HEK293T (cell line): ENCODE results near the gene VSIG10.

Experiments used
- CTCF ChIA-PET: fragments of 350-600 bp; formaldehyde crosslinking; extraction: SDS; loops from one replicate; lab custom pipeline; 2021; ENCODE audit warnings: antibody characterized with exemption, inconsistent platforms; lab: Yijun Ruan, JAX
- POLR2A ChIA-PET: fragments of 350-600 bp; formaldehyde crosslinking; extraction: SDS; loops from one replicate; lab custom pipeline; 2020; ENCODE audit warnings: antibody characterized with exemption, inconsistent platforms; lab: Yijun Ruan, JAX
- DNase-seq: peaks from one replicate; pipeline ENCODE4 v3.0.0; 2012; ENCODE audit warnings: mixed read lengths; ENCODE audit errors: extremely low spot score
- ARNT ChIP-seq: fragments of 450-650 bp; IDR thresholded peaks from 2 replicates; pipeline ENCODE4 v1.6.1; 2017; ENCODE audit warnings: mild to moderate bottlenecking
- BHLHE40 ChIP-seq: fragments of 450-650 bp; IDR thresholded peaks from 2 replicates; pipeline ENCODE4 v1.6.1; 2016; ENCODE audit warnings: mild to moderate bottlenecking, moderate library complexity, borderline replicate concordance
- CTBP1 ChIP-seq: fragments of 450-650 bp; IDR thresholded peaks from 2 replicates; pipeline ENCODE4 v1.6.1; 2016; ENCODE audit warnings: borderline replicate concordance
- ELF4 ChIP-seq: fragments of 450-650 bp; IDR thresholded peaks from 2 replicates; pipeline ENCODE4 v1.6.1; 2017; ENCODE audit warnings: antibody characterized with exemption
- FOXA1 ChIP-seq: fragments of 450-650 bp; IDR thresholded peaks from 2 replicates; pipeline ENCODE4 v1.6.1; 2016; ENCODE audit warnings: mild to moderate bottlenecking
- FOXK2 ChIP-seq: fragments of 450-650 bp; IDR thresholded peaks from 2 replicates; pipeline ENCODE4 v1.6.1; 2016; ENCODE audit warnings: mild to moderate bottlenecking
- FOXM1 ChIP-seq: fragments of 450-650 bp; IDR thresholded peaks from 2 replicates; pipeline ENCODE4 v1.6.1; 2017; ENCODE audit warnings: mild to moderate bottlenecking, borderline replicate concordance
- HDGF ChIP-seq: fragments of 450-650 bp; IDR thresholded peaks from 2 replicates; pipeline ENCODE4 v1.6.1; 2017; ENCODE audit warnings: antibody characterized with exemption, borderline replicate concordance
- L3MBTL2 ChIP-seq: fragments of 450-650 bp; conservative IDR thresholded peaks from 2 replicates; pipeline ENCODE4 v1.6.1; 2016; ENCODE audit warnings: mild to moderate bottlenecking
- LEF1 ChIP-seq: fragments of 450-650 bp; IDR thresholded peaks from 2 replicates; pipeline ENCODE4 v1.6.1; 2017; ENCODE audit warnings: mild to moderate bottlenecking, borderline replicate concordance
- NFRKB ChIP-seq: fragments of 450-650 bp; IDR thresholded peaks from 2 replicates; pipeline ENCODE4 v1.6.1; 2016; ENCODE audit warnings: mild to moderate bottlenecking, moderate library complexity
- PKNOX1 ChIP-seq: fragments of 450-650 bp; IDR thresholded peaks from 2 replicates; pipeline ENCODE4 v1.6.1; 2016
- SP1 ChIP-seq: fragments of 450-650 bp; IDR thresholded peaks from 2 replicates; pipeline ENCODE4 v1.6.1; 2017
- SUZ12 ChIP-seq: fragments of 450-650 bp; IDR thresholded peaks from 2 replicates; pipeline ENCODE4 v1.6.1; 2016; ENCODE audit warnings: mild to moderate bottlenecking
- TARDBP ChIP-seq: fragments of 450-650 bp; IDR thresholded peaks from 2 replicates; pipeline ENCODE4 v1.6.1; 2016
- ZNF384 ChIP-seq: fragments of 450-650 bp; IDR thresholded peaks from 2 replicates; pipeline ENCODE4 v1.6.1; 2016

Gene VSIG10

GRCh38 chr12:118065380-118065779 lies 38.4 kb downstream of the VSIG10 start:
- ChIA-PET CTCF (interaction anchor here (1.3 to 1.8 kb wide), 2 partner anchors 9 to 11 kb away, joined by 5 read pairs; no protein-coding TSS in a partner anchor), POLR2A (no interaction called here)
- TF ChIP-seq FOXK2 (no peak), FOXA1 (no peak), ELF4 (no peak), ZNF384 (no peak), PKNOX1 (no peak), HDGF (no peak), SP1 (no peak), ARNT (no peak), SUZ12 (no peak), BHLHE40 (no peak), L3MBTL2 (no peak), LEF1 (no peak), CTBP1 (no peak)
- no peak for DNase-seq

DNA sequence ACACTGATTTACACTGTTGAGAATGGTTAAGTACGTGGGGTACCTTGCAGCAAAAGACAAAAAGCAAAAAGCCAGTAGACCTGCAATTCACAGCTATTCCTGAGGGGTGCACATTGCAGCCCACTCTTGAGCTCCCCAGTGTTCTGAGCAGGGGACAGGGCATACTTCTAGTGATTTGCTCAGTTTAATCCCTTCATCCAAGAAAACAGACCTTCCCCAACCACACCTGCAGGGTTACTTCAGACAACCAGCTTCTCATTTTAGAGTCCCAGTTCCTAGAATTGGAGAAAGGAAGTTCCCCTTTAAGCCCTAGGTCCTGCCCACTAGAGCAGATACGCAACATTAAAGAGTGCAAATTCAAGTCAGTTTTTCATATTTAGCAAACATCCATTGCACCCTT lies 39.2 kb downstream of the VSIG10 start:
- ChIA-PET POLR2A (interaction anchor here (1.3 kb wide), 1 partner anchor 48 kb away, joined by 5 read pairs; the partner anchor contains the start of gene RFC5), CTCF (interaction anchor here (0.8 to 1.8 kb wide), 3 partner anchors 8 to 10 kb away, joined by 3 to 5 read pairs (median 5); no protein-coding TSS in a partner anchor)
- TF ChIP-seq ELF4 (no peak), ZNF384 (no peak), PKNOX1 (no peak), L3MBTL2 (no peak), BHLHE40 (no peak), SUZ12 (no peak), HDGF (no peak), TARDBP (no peak)
- peak; percentile 22 for DNase-seq

- ChIA-PET CTCF (interaction anchor here (0.6 to 1.8 kb wide), 4 partner anchors 7 to 375 kb away, joined by 3 to 5 read pairs (median 4); no protein-coding TSS in a partner anchor), POLR2A (interaction anchor here (1.3 kb wide), 1 partner anchor 47 kb away, joined by 5 read pairs; the partner anchor contains the start of gene RFC5)
Observed at GRCh38 chr12:118063576-118064391, 40.0 kb downstream of the VSIG10 start.

DNA sequence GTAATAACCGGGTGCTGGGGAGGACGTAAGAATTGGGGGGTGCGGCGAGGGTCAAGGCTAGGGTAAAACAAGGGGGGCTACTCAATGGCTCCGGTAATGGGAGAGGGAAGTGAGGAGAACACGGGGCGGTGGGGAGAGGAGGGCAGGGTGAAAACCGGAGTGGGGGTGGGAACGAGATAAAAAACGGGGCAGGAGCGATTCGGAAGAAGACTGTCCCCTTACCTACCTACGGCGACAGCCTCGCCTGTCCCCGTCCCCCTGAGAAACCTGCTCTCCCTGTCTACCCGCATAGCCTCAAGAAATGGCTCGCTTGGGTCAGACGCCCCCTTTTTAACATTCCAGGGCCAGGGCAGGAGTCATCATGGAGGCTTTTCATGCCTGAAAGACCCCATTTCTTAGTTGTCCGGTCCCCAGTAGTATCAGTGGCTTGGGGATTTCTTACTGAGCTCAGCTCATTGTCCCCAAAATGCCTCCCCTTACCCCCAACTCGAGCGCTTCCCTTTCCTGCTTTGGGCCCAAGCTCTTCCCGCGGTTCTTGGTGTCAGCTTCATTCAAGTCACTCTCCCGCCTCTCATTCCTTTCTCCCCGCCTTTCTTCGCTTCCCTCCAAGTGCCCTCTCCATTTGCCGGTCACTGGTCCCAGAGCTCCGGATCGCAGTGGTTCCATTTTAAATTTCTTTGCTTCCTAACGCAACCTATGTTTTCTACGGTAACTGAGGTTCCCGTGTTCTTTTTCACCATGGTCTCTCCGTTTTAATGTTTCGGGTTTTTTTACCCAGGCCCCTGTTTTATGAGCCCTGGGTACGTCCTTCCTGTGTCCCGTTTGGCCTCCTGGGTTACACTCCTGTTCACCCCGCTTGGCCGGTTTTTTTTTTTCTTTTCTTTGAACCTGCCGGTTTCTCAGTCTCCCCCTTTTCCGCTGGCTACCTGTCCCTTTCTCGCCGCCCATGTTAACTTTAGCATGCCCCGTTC lies 41.7 kb downstream of the VSIG10 start:
- ChIA-PET POLR2A (no interaction called here), CTCF (interaction anchor here (0.5 kb wide), 1 partner anchor 369 kb away, joined by 7 read pairs; no protein-coding TSS in a partner anchor)
- DNase-seq: no peak
- TF ChIP-seq SP1 (no peak), BHLHE40 (no peak), FOXM1 (no peak), FOXK2 (no peak), NFRKB (no peak), PKNOX1 (no peak), FOXA1 (no peak), ELF4 (no peak), TARDBP (no peak), SUZ12 (no peak), HDGF (no peak), ARNT (no peak), LEF1 (no peak), CTBP1 (no peak), L3MBTL2 (no peak), ZNF384 (no peak)

More at GRCh38 chr12:118063576-118064391, 40.0 kb downstream of the VSIG10 start:
- no peak for DNase-seq
- no peak for TF ChIP-seq FOXK2
- TF ChIP-seq SUZ12: no peak
- TF ChIP-seq ZNF384: no peak
- TF ChIP-seq FOXA1: no peak
- no peak for TF ChIP-seq NFRKB
- no peak for TF ChIP-seq PKNOX1
- TF ChIP-seq SP1: no peak
- no peak for TF ChIP-seq FOXM1
- no peak for TF ChIP-seq HDGF
- TF ChIP-seq BHLHE40: no peak
- no peak for TF ChIP-seq LEF1
- no peak for TF ChIP-seq ARNT
